T-helper 2 cell treated with Interferon-gamma antibody and Interleukin-4, amounts not matched to agents 100 ng/mL and 5 ng/mL, for 36 hours (primary cell): ENCODE results near the gene PTGES2. TPM values are rescaled to one million over a fixed set of nuclear protein-coding genes. Genes with fewer than 3 reads are reported as not detected.

ENCODE experiments used
- intact Hi-C: fragments of 100-400 bp; cut with micrococcal nuclease; formaldehyde crosslinking; loops from one replicate; pipeline ENCODE4 v1.15.1; 2023
- total RNA-seq: library from RNA; stranded (reverse); gene quantifications from 2 replicates; pipeline ENCODE4 v1.2.3, GENCODE V29; 2022

The PTGES2 gene
- total RNA-seq, 1 donor from 2014 or later: 52.5 TPM

DNA sequence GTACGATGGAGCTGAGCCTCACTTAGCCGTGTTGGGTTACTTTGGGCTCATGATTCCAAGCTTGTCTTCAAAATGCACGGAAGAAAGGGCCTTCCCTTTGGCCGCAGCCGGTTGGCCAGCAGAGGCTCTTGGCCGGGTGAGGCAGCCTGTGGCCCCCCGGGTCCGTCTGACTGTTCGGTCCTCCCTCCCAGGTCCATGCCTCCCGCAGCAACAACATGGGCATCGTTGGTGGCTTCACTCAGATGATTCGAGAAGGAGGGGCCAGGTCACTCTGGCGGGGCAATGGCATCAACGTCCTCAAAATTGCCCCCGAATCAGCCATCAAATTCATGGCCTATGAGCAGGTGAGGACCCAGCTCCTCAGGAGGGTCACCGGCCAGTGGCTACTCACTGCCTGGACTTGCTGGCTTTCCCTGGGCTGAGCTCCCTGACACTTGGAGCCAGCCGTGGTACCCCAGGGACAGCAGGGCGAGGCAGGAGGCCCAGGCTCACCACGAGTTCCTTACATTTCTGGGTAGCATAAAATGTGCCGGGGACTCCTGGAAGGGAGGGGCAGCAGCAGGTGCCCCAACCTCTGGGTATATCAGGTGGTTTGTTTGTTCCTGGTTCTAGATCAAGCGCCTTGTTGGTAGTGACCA lies 21.9 kb downstream of the PTGES2 start:
- intact Hi-C loops: no loop called here

GRCh38 chr9:128104171-128104618 lies 23.3 kb downstream of the PTGES2 start:
- intact Hi-C loops: no loop called here

- intact Hi-C loops: no loop called here
Measured at GRCh38 chr9:128103589-128103962, 24.0 kb downstream of the PTGES2 start.

DNA sequence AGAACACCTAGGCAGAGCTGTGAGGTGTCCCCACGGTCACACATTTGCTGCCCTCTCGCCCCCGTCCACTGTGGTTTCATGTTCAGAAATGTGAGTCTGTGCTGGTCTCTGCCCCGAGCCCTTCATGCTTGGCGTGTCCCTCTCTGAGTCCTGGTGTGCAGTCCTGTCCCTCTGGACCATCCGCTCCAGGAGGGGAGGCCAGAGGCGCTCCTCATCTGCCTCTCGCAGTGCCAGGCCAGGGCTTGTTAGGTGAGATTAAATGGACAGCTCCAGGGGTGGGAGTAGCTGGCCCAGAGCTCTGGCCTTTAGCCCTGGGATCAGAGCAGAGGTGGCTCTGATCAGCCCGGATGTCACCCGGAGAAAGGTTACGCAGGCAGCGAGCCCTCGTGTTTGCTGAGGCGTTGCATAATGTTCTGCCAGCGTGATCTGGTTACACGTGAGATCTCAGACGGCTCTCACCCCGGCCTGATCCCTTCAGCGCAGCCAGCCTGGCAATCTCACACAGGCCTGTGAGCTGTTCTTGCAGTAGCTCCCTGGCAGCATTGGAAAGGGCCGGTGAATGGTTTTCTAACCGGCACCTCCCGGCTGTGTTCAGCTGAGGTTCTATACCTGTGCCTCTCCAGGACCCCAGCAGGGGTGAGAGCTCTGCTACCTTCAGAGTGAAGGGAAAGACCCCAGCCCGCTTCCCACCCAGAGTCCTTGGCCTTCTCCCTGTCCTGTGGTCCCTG lies 24.5 kb downstream of the PTGES2 start:
- intact Hi-C loops: no loop called here

GRCh38 chr9:128102196-128102595 lies 25.3 kb downstream of the PTGES2 start:
- intact Hi-C loops: no loop called here

DNA sequence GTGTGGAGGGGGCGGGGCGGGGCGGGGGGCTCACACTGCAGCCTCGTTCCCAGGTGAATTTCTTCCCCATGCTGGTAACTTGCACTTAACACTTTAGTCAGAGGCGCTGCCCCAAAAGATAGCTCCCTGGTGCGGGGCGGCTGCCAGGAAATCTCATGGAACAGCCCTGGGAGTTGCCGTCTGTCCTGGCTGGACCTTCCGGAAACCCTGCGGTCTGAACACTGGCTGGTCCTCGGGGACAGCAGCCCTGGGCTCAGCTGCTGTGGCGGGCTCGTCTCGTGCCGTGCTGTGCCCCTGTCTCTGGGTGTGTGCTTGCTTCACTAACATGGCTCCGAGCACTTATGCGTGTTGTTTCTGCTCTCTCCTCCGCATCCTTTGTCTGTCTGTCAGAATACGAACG lies 25.8 kb downstream of the PTGES2 start:
- intact Hi-C loops: no loop called here

DNA sequence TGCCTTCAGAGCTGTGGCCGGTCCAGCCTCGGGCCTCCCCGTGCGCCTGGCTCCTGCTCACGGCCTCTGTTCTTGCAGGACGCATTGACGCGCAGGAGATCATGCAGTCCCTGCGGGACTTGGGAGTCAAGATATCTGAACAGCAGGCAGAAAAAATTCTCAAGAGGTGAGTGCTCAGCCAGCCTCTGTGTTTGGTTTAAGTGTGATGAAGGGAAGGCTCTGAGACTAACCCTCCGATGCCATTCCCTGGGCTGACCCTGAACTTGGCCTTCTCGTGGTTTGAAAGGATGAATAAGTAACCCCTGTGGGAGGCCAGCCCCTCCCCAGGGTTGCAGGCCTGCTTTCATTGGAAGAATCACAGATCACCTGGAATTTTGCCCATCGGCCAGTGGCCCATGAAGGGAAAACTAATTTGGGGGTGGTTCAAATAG lies 26.3 kb downstream of the PTGES2 start:
- intact Hi-C loops: no loop called here

DNA sequence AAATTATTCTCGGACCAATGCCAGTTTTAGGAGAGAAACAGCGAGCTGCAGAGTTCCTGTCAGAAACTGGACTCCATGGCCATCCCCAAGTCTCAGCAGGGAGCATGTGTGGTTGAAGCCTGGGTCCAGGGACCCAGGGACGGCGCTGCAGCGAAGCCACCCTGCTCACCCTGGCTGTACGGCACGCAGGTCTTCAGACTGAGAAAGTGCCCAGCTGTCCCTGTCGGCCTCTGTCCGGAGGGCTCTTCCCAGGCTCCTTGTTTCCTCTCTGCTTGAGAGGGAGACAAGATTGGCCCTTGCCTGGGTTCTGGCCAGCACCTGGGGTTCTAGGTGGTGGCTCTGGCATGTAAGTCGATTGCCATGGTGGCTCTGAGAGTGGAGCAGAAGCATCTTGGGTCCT lies 26.9 kb downstream of the PTGES2 start:
- intact Hi-C loops: no loop called here

- intact Hi-C loops: no loop called here
Measured at GRCh38 chr9:128099932-128100491, 27.5 kb downstream of the PTGES2 start.

- intact Hi-C loops: no loop called here
Measured at GRCh38 chr9:128099231-128099931, 28.1 kb downstream of the PTGES2 start.

- intact Hi-C loops: no loop called here
Measured at GRCh38 chr9:128098297-128099230, 29.0 kb downstream of the PTGES2 start.

- intact Hi-C loops: no loop called here
Measured at GRCh38 chr9:128097543-128098296, 29.8 kb downstream of the PTGES2 start.

GRCh38 chr9:128096616-128097536 lies 30.7 kb downstream of the PTGES2 start:
- intact Hi-C loops: no loop called here

DNA sequence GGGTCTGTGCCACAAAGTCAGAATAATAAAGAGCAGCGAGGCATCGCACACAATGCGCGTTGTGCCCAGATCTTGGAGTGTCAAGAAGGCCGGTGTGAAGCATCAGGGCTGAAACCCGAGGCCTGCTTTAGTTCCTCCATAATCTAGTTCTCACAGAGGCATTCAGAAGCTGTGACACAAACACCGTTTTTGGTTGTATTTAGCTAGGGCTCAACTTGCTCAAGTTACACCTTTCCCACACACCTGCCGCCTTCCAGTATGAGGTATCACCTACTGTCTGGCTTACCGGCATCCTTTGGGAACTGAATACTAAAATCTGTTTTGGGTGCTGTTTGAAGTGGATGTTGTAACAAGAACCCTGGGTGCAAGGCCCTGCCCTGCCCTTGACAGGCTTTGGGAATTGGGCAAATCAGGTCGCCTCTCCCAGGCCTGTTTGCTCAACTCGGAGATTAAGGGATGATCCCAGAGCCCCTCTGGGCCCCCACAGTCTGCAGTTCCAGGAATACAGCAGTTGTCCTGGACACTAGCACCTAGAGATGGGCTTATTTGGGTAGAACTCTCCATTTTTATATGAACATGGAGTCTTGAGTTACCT lies 32.5 kb downstream of the PTGES2 start:
- intact Hi-C loops: loop anchor here (1.0 kb wide), 1 partner anchor 28 kb away; the partner anchor contains the start of gene NAIF1

- intact Hi-C loops: loop anchor here (1.0 kb wide), 1 partner anchor 27 kb away; the partner anchor contains the start of gene NAIF1
Measured at GRCh38 chr9:128094166-128094949, 33.2 kb downstream of the PTGES2 start.

DNA sequence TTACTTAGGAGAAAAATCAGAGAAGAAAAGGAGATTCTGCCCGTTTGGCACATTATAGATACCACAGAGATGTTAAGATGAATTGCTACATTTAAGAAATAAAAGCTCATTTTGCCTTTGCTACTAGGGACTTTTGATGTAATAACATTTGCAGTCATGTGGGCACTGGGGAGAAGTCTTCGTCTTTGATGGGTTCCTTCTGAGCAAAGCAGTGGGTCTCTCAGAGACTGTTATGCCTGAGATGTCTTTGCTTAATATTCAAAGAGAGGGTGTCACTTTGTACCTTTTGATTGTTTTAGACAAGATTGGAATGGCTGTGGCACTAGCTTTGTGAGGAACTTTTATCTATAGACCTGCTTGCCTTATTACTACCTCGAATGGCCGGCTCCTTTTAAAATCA lies 34.5 kb downstream of the PTGES2 start:
- intact Hi-C loops: no loop called here

GRCh38 chr9:128092199-128092977 lies 35.1 kb downstream of the PTGES2 start:
- intact Hi-C loops: no loop called here
